GM12801 (cell line): ENCODE measurements around the gene TMEM151A.

Experiments used
- CTCF ChIP-seq: IDR thresholded peaks from one replicate; pipeline ENCODE4 v1.5.1; 2011; ENCODE audit warnings: control low read depth; ENCODE audit not compliant: insufficient read length; ENCODE audit errors: extremely low read depth

TMEM151A gene

DNA sequence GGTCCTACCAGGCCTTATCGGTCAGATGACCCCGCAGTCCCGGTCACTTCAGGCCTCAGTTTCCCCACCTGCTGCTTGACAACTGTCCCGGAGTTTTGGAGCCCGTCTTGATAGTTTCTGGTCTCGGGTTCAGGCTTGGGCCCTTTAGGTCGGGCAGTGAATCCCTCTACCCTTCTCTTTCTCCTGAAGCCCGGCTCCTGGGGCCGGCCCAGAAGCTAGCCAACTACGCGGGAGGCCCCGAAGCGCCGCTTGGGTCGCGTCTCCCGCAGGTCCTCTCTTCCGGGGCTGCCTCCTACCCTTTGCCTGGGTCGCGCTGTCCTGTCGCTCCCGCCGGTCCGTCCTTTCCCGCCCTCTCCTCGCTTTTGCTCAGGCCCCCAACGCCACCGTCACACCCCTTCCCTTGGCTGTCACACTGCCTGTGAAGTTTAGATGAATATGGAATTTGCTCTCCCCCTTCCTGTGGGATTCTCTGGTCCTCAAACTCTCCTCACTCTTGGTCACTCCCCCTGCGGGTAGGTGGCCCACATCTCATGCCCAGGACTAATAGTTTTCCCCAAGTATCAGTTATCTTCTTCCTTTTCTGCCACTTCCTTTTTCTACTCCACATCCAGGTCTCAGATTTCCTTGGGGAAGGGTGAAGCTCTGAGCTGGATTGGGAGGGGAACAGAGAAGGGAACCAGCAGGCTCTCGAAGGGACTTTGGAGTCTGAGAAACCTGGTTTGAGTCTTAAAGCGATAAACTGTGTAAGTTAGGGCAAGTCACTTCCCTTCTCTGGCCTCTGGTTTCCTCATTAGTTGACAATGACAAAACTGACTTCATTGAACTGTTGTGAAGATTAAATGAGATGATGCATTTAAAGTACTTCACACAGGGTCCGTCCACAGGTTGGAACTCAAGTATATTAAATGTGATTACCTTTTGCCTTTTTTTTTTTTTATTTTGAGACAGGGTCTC, 22.5 kb upstream of the TMEM151A start:
- TF ChIP-seq CTCF, result no peak

- TF ChIP-seq CTCF, result no peak
Measured at GRCh38 chr11:66271816-66272215, 19.9 kb upstream of the TMEM151A start.

- no peak for TF ChIP-seq CTCF
Measured at GRCh38 chr11:66272596-66272995, 19.1 kb upstream of the TMEM151A start.

DNA sequence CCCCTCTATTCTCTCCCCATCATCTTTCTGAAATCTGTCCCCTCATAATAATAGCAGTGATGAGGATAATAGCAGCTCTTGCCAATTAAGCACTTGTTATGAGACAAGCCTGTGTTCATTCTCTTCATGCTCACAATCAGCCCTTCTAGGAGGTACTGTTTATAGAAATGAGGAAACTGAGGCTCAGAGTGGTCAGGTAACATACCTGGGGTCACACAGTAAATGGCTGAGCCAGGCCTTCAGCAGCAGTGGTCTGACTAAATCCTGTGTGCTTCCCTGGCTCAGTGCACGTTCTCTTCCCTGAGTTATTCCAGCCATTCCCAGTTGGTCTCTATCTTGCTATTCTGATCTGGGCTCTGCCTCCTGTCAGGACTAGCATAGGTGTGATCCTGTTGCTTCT, 17.5 kb upstream of the TMEM151A start:
- no peak for TF ChIP-seq CTCF

GRCh38 chr11:66275396-66275795, 16.3 kb upstream of the TMEM151A start:
- no peak for TF ChIP-seq CTCF

DNA sequence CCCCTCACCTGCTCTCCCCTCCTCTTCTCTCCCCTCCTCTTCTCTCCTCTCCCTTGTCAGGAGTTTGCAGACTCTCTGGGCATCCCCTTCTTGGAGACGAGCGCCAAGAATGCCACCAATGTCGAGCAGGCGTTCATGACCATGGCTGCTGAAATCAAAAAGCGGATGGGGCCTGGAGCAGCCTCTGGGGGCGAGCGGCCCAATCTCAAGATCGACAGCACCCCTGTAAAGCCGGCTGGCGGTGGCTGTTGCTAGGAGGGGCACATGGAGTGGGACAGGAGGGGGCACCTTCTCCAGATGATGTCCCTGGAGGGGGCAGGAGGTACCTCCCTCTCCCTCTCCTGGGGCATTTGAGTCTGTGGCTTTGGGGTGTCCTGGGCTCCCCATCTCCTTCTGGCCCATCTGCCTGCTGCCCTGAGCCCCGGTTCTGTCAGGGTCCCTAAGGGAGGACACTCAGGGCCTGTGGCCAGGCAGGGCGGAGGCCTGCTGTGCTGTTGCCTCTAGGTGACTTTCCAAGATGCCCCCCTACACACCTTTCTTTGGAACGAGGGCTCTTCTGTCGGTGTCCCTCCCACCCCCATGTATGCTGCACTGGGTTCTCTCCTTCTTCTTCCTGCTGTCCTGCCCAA, 15.6 kb upstream of the TMEM151A start:
- no peak for TF ChIP-seq CTCF

- no peak for TF ChIP-seq CTCF
Measured at GRCh38 chr11:66277471-66278362, 14.0 kb upstream of the TMEM151A start, which contains the start of gene CNIH2. Gene CNIH2, plus strand, starts transcription at chr11:66278175. Its CDS starts 282 bp downstream, at chr11:66278457.
